ENCODE measurements around the gene OR7G3. TPM values are rescaled to one million over a fixed set of nuclear protein-coding genes. Genes with fewer than 3 reads are reported as not detected.

OR7G3 gene
- polyA plus RNA-seq, 1 experiment = not detected

- TF ChIP-seq CTCF (IDR thresholded peaks at IDR 0.05; ENCODE audit: low read depth, low read length) = no peak
- ChIA-PET POLR2A (no interaction called here), CTCF (no interaction called here)
- peak within 1 kb of the TSS; percentile 47 for H3K27ac ChIP-seq (ENCODE audit: low read depth, low read length)
- H3K9me3 ChIP-seq (ENCODE audit: control insufficient read depth, insufficient read depth, low read length) = peaks cover 12% of the 10 kb centered on the region
- H3K4me3 ChIP-seq (ENCODE audit: low read depth, low read length) = peak within 1 kb of the TSS; percentile 68
- peak; percentile 78 for DNase-seq (ENCODE audit: low read depth, low spot score)
- H3K27me3 ChIP-seq (ENCODE audit: control insufficient read depth, insufficient read depth, low read length) = no peaks in the 10 kb centered on the region
These were observed 13.6 kb upstream of the OR7G3 start, which contains the start of gene ZNF317 for GRCh38 chr19:9140159-9140874. TSS of gene ZNF317 (plus strand) at chr19:9140397. CDS start at chr19:9156017, 15,620 bp downstream.

GRCh38 chr19:9139609-9140158, 12.9 kb upstream of the OR7G3 start:
- TF ChIP-seq CTCF (IDR thresholded peaks at IDR 0.05; ENCODE audit: low read depth, low read length) = no peak
- Histone ChIP-seq H3K4me3 (ENCODE audit: low read depth, low read length) (peak overlapping the region; percentile 68), H3K9me3 (ENCODE audit: control insufficient read depth, insufficient read depth, low read length) (peaks cover 6% of the 10 kb centered on the region), H3K27me3 (ENCODE audit: control insufficient read depth, insufficient read depth, low read length) (no peaks in the 10 kb centered on the region), H3K27ac (ENCODE audit: low read depth, low read length) (no peak overlapping the region)
- ChIA-PET CTCF (no interaction called here), POLR2A (no interaction called here)
- DNase-seq (ENCODE audit: low read depth, low spot score) = no peak

GRCh38 chr19:9132422-9132821, 5.7 kb upstream of the OR7G3 start:
- POLR2A ChIA-PET = no interaction called here

GRCh38 chr19:9130965-9131364, 4.2 kb upstream of the OR7G3 start:
- Histone ChIP-seq H3K27me3 (ENCODE audit: control insufficient read depth, insufficient read depth, low read length) (no peaks in the 10 kb centered on the region), H3K27ac (ENCODE audit: low read depth, low read length) (no peak overlapping the region), H3K4me3 (ENCODE audit: low read depth, low read length) (no peak overlapping the region), H3K9me3 (ENCODE audit: control insufficient read depth, insufficient read depth, low read length) (peaks cover 10% of the 10 kb centered on the region; the same call in 1 of the 2 replicates)
- POLR2A ChIA-PET = no interaction called here
- no peak for TF ChIP-seq CTCF (IDR thresholded peaks at IDR 0.05; ENCODE audit: low read depth, low read length)
- no peak for DNase-seq (ENCODE audit: low read depth, low spot score)
- CTCF ChIA-PET = no interaction called here

More at GRCh38 chr19:9132422-9132821, 5.7 kb upstream of the OR7G3 start:
- TF ChIP-seq CTCF (IDR thresholded peaks at IDR 0.05; ENCODE audit: low read depth, low read length) = no peak
- H3K4me3 ChIP-seq (ENCODE audit: low read depth, low read length) = no peak overlapping the region
- CTCF ChIA-PET = interaction anchor here (0.6 to 0.7 kb wide), 3 partner anchors 38 to 665 kb away, joined by 3 to 4 read pairs (median 4); no protein-coding TSS in a partner anchor
- no peaks in the 10 kb centered on the region for H3K27me3 ChIP-seq (ENCODE audit: control insufficient read depth, insufficient read depth, low read length)
- H3K9me3 ChIP-seq (ENCODE audit: control insufficient read depth, insufficient read depth, low read length) = peaks cover 10% of the 10 kb centered on the region; the same call in 1 of the 2 replicates
- no peak overlapping the region for H3K27ac ChIP-seq (ENCODE audit: low read depth, low read length)
- no peak for DNase-seq (ENCODE audit: low read depth, low spot score)

- no peak for DNase-seq (ENCODE audit: low read depth, low spot score)
- no peak for TF ChIP-seq CTCF (IDR thresholded peaks at IDR 0.05; ENCODE audit: low read depth, low read length)
- H3K27me3 ChIP-seq (ENCODE audit: control insufficient read depth, insufficient read depth, low read length) = no peaks in the 10 kb centered on the region
- ChIA-PET POLR2A (no interaction called here), CTCF (no interaction called here)
- no peak overlapping the region for H3K4me3 ChIP-seq (ENCODE audit: low read depth, low read length)
- peaks cover 10% of the 10 kb centered on the region; the same call in 1 of the 2 replicates for H3K9me3 ChIP-seq (ENCODE audit: control insufficient read depth, insufficient read depth, low read length)
- no peak overlapping the region for H3K27ac ChIP-seq (ENCODE audit: low read depth, low read length)
These were observed 1.4 kb upstream of the OR7G3 start for GRCh38 chr19:9128171-9128570.

All from AG04450 (cell line).